HG03521 (cell line): ENCODE results near the gene GJA9.
"Not testable (repeated sequence)": the region's sequence is repeated elsewhere in the genome, so short reads cannot be mapped to it uniquely, and the experiment has no call there.

ENCODE experiments used
- ATAC-seq: cut with Tn5 transposase; IDR thresholded peaks from one replicate; pipeline ENCODE4 v1.9.1; 2021; ENCODE audit warnings: mild to moderate bottlenecking, moderate library complexity; ENCODE audit not compliant: unreplicated experiment

Gene GJA9

DNA sequence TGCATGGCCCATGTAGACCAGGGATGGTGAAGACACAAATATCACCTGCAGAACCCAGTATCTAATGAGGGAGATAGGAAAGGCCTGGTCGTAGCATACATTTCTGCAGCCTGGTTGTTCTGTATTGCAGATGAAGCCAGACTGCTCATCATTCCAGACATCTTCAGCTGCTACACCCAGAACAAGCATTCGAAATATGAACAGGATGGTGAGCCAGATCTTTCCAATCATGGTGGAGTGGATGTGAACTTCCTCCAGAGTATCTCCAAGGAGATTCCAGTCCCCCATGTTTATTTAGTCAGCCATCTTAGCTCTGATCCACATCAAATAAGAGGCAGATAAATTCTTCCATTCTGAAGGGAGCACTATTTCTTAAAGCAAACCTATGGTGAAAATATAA is 5.6 kb downstream of the GJA9 start:
- no peak for ATAC-seq

DNA sequence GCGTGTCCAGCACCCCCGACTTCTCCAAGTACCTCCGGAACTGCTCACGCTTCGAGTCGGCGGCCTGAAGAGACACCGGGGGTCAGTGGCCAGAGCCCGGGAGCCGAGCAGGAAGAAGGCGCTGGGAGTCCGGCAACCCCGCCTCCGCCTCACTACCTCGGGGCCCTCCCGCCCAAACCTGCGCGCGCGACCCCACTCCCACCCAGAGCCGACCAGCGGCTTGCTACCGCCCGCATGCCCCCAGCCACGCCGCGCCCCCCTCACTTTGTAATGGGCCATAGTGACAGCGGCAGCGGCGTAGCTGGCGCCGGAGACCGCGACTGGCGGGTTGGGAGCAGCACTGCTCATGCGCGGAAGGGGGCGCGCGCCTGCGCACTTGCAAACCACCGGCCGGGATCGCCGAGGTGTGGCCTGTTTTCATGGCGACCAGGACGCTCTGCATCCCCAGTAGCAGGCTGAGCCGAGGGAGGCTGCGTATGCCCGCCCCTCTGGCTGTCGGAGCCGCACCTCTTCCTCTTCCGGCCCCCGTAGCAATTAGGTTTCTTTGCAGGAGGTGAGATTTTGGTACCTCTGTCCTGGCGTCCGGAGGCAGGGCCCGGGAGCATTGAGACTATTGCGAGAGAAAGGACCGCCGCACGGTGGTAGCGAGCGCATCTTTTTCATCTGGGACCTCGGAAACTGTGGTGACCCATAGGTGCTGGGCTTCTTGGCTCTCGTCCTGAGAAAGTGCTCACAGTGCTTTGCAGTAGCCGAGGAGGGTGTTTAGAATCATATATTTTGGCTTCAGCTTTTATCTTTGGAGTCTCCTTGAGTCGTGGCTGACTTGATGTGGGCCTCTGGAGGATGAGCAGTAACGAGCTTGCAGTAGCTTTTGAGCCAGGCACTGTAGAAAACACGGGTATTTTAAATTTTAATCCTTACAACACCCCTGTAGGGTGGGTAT is 8.1 kb downstream of the GJA9 start, which contains the start of gene MYCBP:
Gene MYCBP (minus strand): TSS at position 322 of the 943 bp plus-strand sequence. CDS start 43 bp downstream, at position 279.
- ATAC-seq, result peak; percentile 99

DNA sequence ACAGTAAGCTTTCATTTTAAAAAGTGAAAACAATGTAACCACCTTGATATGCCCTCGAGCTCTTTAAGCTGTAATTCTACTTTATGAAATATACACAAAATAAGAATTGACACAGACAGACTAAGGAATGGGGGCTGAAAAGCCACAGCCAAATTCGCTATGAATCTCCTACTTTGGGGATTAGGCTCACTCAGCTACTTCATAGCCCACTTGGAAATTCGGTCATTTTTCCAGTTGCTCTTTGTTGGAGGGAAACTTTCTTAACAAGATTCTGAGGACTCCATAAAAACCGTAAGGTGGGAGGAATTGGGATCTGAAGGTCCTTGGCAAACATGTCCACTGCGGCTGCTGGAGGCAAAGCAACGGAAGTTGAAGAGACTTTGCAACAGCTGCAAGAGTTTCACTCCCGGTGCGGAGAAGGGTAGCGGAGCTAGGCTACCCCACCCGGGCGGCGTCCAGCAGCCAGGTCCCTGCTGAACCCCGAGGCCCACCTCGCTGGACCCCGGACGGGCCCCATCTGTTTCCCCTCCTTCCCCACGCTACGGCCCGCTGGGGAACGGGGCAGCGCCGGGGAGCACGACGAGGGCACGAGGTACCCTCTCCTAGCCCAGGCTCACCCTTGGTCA is 8.9 kb downstream of the GJA9 start:
- ATAC-seq, result peak; percentile 17

DNA sequence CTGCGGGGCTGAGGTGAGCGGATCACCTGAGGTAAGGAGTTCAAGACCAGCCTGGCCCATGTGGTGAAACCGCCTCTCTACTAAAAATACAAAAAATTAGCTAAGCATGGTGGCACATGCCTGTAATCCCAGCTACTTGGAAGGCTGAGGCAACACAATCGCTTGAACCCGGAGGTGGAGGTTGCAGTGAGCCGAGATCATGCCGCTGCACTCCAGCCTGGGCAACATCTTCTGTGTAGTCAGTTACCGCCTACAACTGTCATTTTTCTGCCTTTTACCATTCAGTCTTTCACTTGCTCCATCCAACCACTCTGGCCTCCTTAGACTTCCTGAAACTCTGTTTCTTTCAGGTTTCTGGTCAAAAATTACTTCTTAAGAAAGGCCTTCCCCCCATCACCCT is 10.4 kb downstream of the GJA9 start:
- no peak for ATAC-seq

DNA sequence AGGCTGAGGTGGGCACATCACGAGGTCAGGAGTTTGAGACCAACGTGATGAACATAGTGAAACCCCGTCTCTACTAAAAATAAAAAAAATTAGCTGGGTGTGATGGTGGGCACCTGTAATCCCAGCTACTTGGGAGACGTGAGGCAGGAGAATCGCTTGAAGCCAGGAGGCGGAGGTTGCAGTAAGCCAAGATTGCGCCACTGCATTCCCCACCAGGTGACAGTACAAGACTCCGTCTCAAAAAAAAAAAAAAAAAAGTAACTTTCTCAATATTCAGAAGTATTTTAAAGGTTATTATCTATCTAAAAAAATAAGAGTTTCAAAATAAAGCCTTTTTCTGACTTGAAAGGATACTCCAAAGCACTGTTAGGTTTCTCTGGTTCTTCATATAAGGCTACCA is 14.2 kb downstream of the GJA9 start:
- no peak for ATAC-seq

GRCh38 chr1:38865112-38865715 is 16.2 kb downstream of the GJA9 start:
- ATAC-seq, result no peak

DNA sequence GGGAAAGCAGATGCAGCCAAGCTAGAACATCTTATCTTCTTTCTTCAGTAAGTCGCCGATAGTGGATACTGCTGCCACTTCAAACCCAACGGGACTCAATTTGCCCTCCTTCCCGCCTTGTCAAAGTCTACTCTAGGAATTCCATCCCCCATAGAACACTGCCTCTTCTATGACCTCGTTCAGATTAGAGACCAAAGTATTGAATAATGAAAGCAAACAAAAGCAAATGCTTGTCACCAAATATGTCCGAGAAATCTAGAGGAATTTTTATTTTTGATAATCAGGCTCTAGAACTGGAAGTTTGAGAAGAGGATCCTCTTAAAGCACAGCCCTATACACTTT is 21.0 kb downstream of the GJA9 start:
- ATAC-seq, result no peak

GRCh38 chr1:38859561-38860453 is 21.6 kb downstream of the GJA9 start, which contains the start of gene RRAGC:
Gene RRAGC (minus strand): TSS chr1:38859772. CDS start chr1:38859646, 126 bp downstream.
- peak; percentile 95 for ATAC-seq

GRCh38 chr1:38858833-38859560 is 22.4 kb downstream of the GJA9 start:
- peak; percentile 26 for ATAC-seq

DNA sequence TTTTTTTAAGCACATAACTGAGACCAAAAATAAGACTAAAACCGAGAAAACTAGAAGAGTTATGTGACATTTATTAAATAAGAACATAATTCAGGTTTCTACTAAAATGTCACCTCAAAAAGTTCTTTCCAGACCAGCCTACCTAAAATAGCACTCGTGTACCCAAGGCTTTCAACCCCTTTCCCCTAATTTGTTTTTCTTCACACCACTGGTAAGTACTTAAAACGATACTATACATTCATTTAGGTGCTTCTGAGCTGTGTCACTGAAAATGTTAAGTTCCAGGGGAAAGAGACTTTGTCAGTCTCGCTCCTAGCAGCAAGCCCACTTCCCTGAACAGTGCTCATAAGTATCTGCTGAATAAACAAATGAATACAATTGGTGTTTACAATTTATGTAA is 28.6 kb downstream of the GJA9 start:
- ATAC-seq, result no peak

- ATAC-seq, result no peak
Measured at GRCh38 chr1:38848071-38848470, 33.3 kb downstream of the GJA9 start.

GRCh38 chr1:38846210-38846609 is 35.2 kb downstream of the GJA9 start:
- no peak for ATAC-seq

GRCh38 chr1:38845088-38845487 is 36.3 kb downstream of the GJA9 start:
- ATAC-seq, result not testable (repeated sequence)

DNA sequence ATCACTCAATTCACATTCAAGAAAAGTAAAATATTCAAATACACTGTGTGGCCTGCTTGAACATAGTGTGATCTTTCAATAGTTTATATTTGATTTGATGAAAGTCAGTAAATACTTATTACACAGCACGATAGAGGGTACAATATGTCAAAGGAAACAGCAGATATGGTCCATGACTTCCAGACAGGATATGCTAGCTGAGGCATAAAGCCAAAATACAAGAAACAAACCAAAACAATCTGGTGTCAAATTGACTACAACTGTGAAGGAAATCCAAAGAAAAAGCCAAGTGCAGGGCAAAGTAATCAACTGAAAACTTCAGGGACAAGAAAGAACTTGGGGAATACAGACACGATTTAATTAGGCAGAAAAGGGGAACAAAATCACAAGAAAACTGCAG is 41.1 kb downstream of the GJA9 start:
- no peak for ATAC-seq

- no peak for ATAC-seq
Measured at GRCh38 chr1:38839363-38839762, 42.0 kb downstream of the GJA9 start.

GRCh38 chr1:38836316-38836715 is 45.1 kb downstream of the GJA9 start:
- not testable (repeated sequence) for ATAC-seq

DNA sequence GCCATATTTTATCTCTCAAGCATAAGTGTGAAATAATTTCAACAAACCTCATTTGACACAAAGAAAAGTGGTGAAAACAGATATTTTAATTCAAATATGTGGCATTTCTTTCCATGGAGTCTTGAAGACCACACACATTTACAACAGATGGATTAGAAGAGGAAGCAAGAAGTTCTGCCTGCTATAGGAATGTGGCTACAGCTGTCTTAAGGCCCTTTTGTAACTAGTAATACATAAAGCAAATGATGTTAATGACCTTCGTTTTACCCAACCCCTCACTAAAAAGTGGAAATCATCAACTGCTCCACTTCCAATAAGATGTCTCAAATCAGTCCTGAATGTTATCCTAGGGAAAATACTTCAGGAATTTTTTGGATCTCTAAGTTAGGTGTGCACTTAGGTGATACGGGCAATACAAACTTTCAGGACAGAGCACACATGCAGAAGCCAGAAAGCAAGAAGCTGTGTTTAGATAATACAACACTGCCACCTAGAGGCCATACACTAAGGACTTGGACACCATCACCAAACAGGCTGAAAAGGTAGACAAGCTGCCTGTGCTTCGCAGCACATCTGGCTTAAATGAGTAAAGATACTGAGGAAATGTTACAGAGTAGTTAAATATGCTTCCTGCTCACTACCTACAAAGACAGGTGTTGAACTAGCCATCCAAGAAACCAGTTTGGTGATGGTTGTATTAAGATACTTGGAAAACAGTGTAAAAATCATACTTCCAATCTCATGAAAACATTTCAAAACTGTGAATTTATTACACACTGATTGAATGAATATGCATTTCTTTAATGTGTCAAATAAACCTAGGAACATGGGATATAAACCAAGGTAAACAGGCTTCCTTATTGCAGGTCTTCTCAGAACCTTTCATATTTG is 46.2 kb downstream of the GJA9 start:
- ATAC-seq, result no peak

GRCh38 chr1:38834221-38834782 is 47.1 kb downstream of the GJA9 start:
- ATAC-seq, result no peak

- no peak for ATAC-seq
Measured at GRCh38 chr1:38833146-38833545, 48.2 kb downstream of the GJA9 start.
